T-helper 17 cell (primary cell): Measurements from ENCODE around the gene MYBBP1A. TPM values are rescaled to one million over a fixed set of nuclear protein-coding genes. Genes with fewer than 3 reads are reported as not detected.

Source experiments
- ATAC-seq: fragments of 150-1000 bp; cut with Tn5 transposase; 2 replicates; pipeline ENCODE4 v1.10.0; 2021; ENCODE audit warnings: mild to moderate bottlenecking, moderate library complexity
- DNase-seq, 3 donors: peaks; one replicate each; pipeline versions ENCODE4 v3.0.0 to v3.0.0-alpha.2; 2020 to 2021
- H3K9me3 ChIP-seq: one replicate; pipeline ENCODE4 v1.7.0; 2013; ENCODE audit warnings: low read length, mild to moderate bottlenecking; ENCODE audit not compliant: control insufficient read depth, poor library complexity, severe bottlenecking
- H3K27ac Mint-ChIP-seq: one replicate; pipeline ENCODE4 v1.8.0; 2022; ENCODE audit warnings: mild to moderate bottlenecking, moderate library complexity, mixed read lengths
- H3K27me3 Mint-ChIP-seq: one replicate; pipeline ENCODE4 v1.8.0; 2022; ENCODE audit warnings: mixed read lengths
- H3K36me3 Mint-ChIP-seq: one replicate; pipeline ENCODE4 v1.8.0; 2022; ENCODE audit warnings: low read depth, mixed read lengths
- H3K4me1 Mint-ChIP-seq: one replicate; pipeline ENCODE4 v1.8.0; 2022; ENCODE audit warnings: mild to moderate bottlenecking, mixed read lengths
- H3K4me3 Mint-ChIP-seq: one replicate; pipeline ENCODE4 v1.8.0; 2022; ENCODE audit warnings: mild to moderate bottlenecking, moderate library complexity, mixed read lengths
- total RNA-seq, 4 donors: library from RNA in 2 of 4; stranded (reverse) in 2 of 4; gene quantifications; one replicate each; pipeline ENCODE4 v1.2.3 and lab custom pipeline; 2022 to 2026

Gene MYBBP1A
- total RNA-seq, 2 donors from 2014 or later: 63.8 to 64.4 TPM

DNA sequence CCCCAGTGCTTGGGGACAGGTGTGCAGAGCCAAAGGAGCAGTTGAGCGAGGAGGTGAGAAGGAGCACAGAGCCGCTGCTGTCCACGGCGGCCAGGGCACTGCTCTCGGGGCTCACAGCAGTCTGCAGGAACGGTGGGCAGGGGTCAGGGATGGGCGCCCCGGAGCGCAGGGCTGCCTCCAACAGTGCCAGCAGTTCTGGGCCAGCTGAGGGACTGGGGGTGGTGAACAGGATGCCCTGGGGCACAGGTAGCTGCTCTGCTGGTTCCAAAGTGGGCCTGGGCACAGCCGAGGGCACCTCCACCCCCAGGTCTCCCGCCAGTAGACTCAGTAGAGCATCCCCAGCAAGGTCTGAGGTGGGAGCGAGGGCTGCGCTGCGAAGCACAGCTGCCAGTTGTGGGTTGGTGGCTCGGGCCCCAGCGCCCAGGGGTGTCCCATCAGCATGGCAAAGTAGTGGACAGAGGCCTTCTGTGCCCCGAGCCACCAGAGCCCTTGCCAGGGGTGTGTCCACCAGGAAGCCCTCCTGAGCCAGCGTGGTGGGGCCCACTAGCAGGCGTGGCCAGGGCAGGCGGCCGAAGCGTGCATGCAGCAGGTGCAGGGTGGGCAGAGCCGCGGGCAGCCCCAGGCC is 3.3 kb upstream of the MYBBP1A start:
- DNase-seq: no peak
- Mint-ChIP-seq H3K4me1 (peaks cover 30% of the 10 kb centered on the region), H3K27me3 (no peaks in the 10 kb centered on the region), H3K27ac (no peak overlapping the region), H3K4me3 (no peak overlapping the region), H3K36me3 (no peaks in the 10 kb centered on the region)
- no peak for ATAC-seq
- H3K9me3 ChIP-seq: no peaks in the 10 kb centered on the region

- Mint-ChIP-seq H3K27ac (no peak overlapping the region), H3K4me1 (peaks cover 26% of the 10 kb centered on the region), H3K4me3 (no peak overlapping the region), H3K27me3 (no peaks in the 10 kb centered on the region), H3K36me3 (no peaks in the 10 kb centered on the region)
- no peak for ATAC-seq
- H3K9me3 ChIP-seq: no peaks in the 10 kb centered on the region
- no peak for DNase-seq
These were observed 2.6 kb upstream of the MYBBP1A start for GRCh38 chr17:4557626-4558346.

- Mint-ChIP-seq H3K27me3 (no peaks in the 10 kb centered on the region), H3K4me3 (peak overlapping the region; percentile 50), H3K27ac (no peak overlapping the region), H3K4me1 (peaks cover 18% of the 10 kb centered on the region), H3K36me3 (no peaks in the 10 kb centered on the region)
- H3K9me3 ChIP-seq: no peaks in the 10 kb centered on the region
- ATAC-seq (no peak), DNase-seq (no peak)
These were observed 1.8 kb upstream of the MYBBP1A start for GRCh38 chr17:4556996-4557395.

- H3K4me3 Mint-ChIP-seq: peak overlapping the region; percentile 94
- peak overlapping the region; percentile 97 for H3K27ac Mint-ChIP-seq
- H3K4me1 Mint-ChIP-seq: peaks cover 16% of the 10 kb centered on the region
- H3K36me3 Mint-ChIP-seq: no peaks in the 10 kb centered on the region
- no peak for ATAC-seq
- no peaks in the 10 kb centered on the region for H3K27me3 Mint-ChIP-seq
- DNase-seq: no peak
- no peaks in the 10 kb centered on the region for H3K9me3 ChIP-seq
These were observed 932 bp upstream of the MYBBP1A start for GRCh38 chr17:4555873-4556759.

DNA sequence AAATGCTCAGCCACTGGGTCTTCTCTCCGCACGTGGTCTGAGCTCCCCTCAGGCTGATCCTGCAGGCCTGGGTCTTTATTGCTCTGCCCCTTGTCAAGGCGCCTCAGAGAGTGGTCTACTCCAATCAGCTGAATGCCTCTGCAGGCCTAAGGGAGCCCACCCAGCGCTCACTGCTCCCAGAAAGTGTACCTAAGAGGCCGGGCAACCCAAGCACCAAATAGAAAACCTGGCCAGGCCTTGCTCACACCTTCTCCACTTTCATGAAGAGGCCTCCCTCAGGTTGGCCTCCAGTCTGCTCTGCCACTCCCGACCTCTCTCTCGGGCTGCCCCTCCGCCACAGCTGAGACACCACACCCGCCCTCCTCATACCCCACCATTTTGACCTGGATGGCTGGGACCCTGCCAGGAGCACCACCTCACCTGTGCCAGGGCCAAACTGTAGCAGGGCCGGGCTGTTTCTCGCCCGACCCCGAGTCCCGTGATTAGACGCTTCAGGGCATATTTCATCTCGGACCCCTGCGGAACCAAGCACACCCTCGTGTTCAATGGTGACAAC is 665 bp downstream of the MYBBP1A start:
- H3K27ac Mint-ChIP-seq: peak overlapping the region; percentile 97
- peak overlapping the region; percentile 94 for H3K4me3 Mint-ChIP-seq
- H3K36me3 Mint-ChIP-seq: no peaks in the 10 kb centered on the region
- H3K4me1 Mint-ChIP-seq: peaks cover 18% of the 10 kb centered on the region
- no peaks in the 10 kb centered on the region for H3K9me3 ChIP-seq
- no peak for DNase-seq
- H3K27me3 Mint-ChIP-seq: no peaks in the 10 kb centered on the region
- ATAC-seq: no peak

DNA sequence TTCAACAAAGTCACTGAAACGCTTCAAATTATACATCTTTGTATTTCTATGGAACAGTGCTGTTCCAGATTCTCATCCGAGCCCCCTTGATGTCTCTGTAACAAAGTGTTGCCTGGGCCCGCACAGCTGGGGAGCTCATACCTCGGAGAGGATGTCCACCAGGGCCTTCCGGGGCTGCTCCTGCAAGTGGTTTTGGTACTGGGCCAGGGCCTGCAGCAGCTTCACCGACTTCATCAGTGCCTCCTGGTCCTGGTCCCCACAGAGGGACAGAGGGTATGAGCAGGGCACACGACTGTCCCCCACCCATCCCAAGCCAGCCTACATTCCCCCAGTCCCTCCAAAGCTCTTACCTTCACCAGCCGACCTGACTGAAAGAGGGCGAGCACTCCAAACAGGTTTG is 1.5 kb downstream of the MYBBP1A start:
- Mint-ChIP-seq H3K36me3 (no peaks in the 10 kb centered on the region), H3K4me1 (peaks cover 18% of the 10 kb centered on the region), H3K27ac (peak overlapping the region; percentile 97), H3K27me3 (no peaks in the 10 kb centered on the region), H3K4me3 (peak overlapping the region; percentile 94)
- DNase-seq: no peak
- ATAC-seq: no peak
- no peaks in the 10 kb centered on the region for H3K9me3 ChIP-seq

DNA sequence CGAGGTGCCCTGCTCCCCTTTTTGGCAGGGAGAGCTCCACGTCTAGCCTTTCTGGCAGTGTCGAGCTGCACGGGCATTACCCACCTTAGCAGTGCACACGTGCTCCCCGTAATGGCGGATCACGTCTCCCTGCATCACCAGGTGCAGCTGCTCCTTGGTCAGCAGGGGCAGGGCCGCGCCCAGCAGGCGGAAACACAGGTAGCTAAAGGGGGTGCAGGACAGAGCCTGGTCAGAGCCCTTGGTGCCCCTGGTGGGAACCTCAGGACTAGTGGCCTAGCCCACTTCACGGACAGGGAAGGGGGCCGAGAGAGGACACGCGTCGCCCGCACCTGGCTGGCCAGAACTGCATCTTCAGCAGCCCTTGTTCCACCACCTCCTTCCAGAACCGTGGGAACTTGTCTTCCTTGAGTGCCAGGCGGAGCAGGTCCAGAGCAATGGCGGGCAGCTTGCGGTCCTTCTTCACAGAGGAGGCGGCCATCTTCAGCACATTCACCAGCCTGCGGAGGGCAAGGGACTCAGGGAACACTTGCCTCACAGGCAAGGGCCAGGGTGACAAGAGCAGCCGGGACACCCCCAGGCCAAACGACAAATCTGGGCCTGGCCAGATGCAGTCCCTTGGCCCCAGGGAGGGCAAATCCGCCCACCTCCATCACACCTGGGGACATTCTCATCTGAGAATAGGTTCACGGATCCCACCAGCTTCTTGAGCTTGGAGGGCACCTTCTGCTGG is 3.2 kb downstream of the MYBBP1A start:
- ATAC-seq (no peak), DNase-seq (no peak)
- H3K36me3 Mint-ChIP-seq: no peaks in the 10 kb centered on the region
- H3K9me3 ChIP-seq: no peaks in the 10 kb centered on the region
- H3K27ac Mint-ChIP-seq: no peak overlapping the region
- peaks cover 18% of the 10 kb centered on the region for H3K4me1 Mint-ChIP-seq
- H3K27me3 Mint-ChIP-seq: no peaks in the 10 kb centered on the region
- H3K4me3 Mint-ChIP-seq: no peak overlapping the region

- Mint-ChIP-seq H3K4me3 (no peak overlapping the region), H3K36me3 (no peaks in the 10 kb centered on the region), H3K27ac (no peak overlapping the region), H3K4me1 (peaks cover 18% of the 10 kb centered on the region), H3K27me3 (no peaks in the 10 kb centered on the region)
- no peak for ATAC-seq
- no peaks in the 10 kb centered on the region for H3K9me3 ChIP-seq
- DNase-seq: no peak
These were observed 4.0 kb downstream of the MYBBP1A start for GRCh38 chr17:4551141-4551540.

- Mint-ChIP-seq H3K36me3 (no peaks in the 10 kb centered on the region), H3K27me3 (no peaks in the 10 kb centered on the region), H3K4me1 (peaks cover 16% of the 10 kb centered on the region), H3K4me3 (no peak overlapping the region), H3K27ac (no peak overlapping the region)
- ATAC-seq (no peak), DNase-seq (no peak)
- H3K9me3 ChIP-seq: no peaks in the 10 kb centered on the region
These were observed 4.6 kb downstream of the MYBBP1A start for GRCh38 chr17:4550534-4551039.

- Mint-ChIP-seq H3K27ac (no peak overlapping the region), H3K4me3 (no peak overlapping the region), H3K4me1 (peaks cover 11% of the 10 kb centered on the region), H3K36me3 (no peaks in the 10 kb centered on the region), H3K27me3 (no peaks in the 10 kb centered on the region)
- H3K9me3 ChIP-seq: no peaks in the 10 kb centered on the region
- no peak for DNase-seq
- ATAC-seq: no peak
These were observed 5.2 kb downstream of the MYBBP1A start for GRCh38 chr17:4549781-4550533.

- no peak for DNase-seq
- H3K27ac Mint-ChIP-seq: no peak overlapping the region
These were observed 6.3 kb downstream of the MYBBP1A start for GRCh38 chr17:4548721-4549531.

More at GRCh38 chr17:4548721-4549531, 6.3 kb downstream of the MYBBP1A start:
- no peaks in the 10 kb centered on the region for H3K36me3 Mint-ChIP-seq
- no peaks in the 10 kb centered on the region for H3K27me3 Mint-ChIP-seq
- ATAC-seq: no peak
- no peak overlapping the region for H3K4me3 Mint-ChIP-seq
- H3K4me1 Mint-ChIP-seq: peaks cover 6% of the 10 kb centered on the region
- no peaks in the 10 kb centered on the region for H3K9me3 ChIP-seq
